Urothelium cell line (cell line): ENCODE data around the gene SCD5.
"Not testable (repeated sequence)": the region's sequence is repeated elsewhere in the genome, so short reads cannot be mapped to it uniquely, and the experiment has no call there.

ENCODE experiments used
- DNase-seq: peaks from one replicate; pipeline ENCODE4 v3.0.0; 2011; ENCODE audit warnings: low spot score, mixed read lengths
- FAIRE-seq: peaks from 2 replicates; lab custom pipeline; 2011; peaks lifted over from hg19 to GRCh38; lab: Jason Lieb, UNC

The SCD5 gene

DNA sequence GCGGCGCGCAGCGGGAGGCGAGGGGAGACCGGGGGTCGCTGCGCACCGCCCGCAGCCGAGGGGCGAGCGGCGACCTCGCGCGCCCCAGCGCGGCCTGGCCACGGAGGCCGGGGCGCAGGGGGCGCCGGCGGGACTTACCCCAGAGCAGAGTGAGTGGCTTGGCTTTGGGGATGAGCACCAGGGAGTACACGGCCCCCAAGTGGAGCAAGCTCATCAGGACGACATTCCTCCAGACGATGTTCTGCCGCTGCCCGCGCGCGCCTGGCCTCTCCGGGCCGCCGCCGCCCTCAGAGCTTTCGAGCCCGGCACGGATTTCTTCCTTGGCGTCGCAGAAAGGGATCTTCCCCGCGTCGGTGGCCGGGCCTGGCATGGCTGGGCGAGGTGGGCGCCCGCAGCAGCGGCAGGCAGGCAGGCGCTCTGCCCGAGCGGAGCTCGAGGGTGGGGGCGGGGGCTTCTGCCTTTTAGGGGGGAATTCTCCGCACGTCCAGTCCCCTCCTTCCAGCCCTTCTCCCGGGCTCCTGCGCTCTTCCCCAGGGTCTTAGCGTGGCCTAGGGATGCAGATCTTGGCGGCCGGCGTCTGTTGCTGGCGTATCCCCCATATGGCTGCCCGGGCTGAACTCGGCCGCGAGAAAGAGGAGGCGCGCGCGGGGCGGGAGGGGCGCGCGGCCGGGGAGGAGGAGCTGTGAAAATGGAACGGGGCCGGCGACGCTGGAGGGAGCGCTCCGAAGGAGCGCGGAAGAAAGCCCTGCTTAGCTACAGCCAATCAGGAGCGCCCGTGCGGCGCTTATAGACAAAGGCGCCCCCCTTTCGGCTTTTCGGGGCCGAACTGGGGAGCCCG, at the start of gene SCD5:
Gene SCD5 (minus strand): TSS at position 629 of the 838 bp plus-strand sequence. CDS start 259 bp downstream, at position 370.
- peak; percentile 90 for DNase-seq
- FAIRE-seq = no peak

DNA sequence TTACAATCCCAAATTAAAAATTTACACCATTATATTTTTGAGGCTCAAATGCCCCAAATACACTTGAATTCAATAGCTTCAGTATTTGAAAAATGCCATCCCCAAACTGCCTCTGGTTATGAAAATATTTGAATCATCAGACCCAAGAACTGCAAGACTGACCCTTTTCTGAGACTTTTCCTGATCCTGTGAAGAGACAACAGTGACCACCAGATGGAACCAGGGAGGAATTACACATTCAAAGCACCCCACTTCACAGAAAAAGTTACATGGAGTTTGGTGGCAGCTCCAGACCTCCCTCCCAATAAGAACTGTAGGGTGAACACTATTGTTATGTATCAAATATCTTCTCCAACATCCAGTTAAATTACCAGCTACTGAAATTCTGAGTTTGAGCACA, 44.0 kb upstream of the SCD5 start:
- FAIRE-seq = no peak
- DNase-seq = peak; percentile 7

DNA sequence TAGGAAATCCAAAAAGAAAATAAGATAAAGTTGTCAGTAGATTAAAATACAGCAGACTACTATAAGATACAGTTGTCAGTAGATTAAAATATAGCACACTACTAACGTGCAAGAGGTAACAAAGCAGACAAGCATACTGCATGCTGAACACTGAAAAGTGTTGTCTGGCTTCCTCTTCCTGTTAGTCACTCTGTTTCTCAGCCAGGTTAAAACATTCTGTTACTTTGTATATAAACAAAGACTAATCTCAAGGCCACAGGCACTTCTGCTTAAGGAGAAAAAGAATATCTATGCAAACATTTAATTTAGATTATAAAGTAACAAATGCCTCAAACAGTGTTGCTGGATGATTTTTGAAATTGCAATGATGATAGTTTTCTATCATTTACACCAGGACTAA, 41.0 kb upstream of the SCD5 start:
- FAIRE-seq = no peak
- no peak for DNase-seq

DNA sequence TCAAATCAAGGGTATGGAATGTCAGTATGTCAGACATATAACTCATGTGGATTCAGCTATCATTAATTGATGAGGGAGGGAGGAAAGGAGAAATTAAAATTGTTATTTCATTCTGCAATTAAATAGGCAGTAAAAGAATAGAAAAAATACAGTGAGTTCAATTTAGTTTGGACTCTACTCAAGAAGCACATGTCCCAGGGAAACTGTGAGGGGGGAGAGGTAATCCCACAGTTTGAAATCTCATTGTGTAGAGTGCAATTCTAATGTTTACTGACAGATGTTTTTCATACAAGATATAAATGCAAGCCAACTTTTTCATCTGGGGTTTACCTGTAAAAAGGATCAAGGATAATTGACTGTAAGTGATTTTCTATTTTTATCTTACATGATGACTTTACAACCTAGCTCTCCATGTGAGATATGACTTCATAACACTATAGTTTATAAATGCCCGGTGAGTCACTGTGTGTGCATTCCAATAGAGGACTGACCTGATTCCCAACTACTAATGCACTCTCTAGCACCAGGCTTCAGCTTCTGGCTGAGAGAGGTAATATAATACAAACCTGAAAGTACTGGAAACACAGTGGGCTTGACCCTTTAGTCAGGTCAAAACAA, 35.2 kb upstream of the SCD5 start:
- no peak for FAIRE-seq
- DNase-seq = peak; percentile 67

DNA sequence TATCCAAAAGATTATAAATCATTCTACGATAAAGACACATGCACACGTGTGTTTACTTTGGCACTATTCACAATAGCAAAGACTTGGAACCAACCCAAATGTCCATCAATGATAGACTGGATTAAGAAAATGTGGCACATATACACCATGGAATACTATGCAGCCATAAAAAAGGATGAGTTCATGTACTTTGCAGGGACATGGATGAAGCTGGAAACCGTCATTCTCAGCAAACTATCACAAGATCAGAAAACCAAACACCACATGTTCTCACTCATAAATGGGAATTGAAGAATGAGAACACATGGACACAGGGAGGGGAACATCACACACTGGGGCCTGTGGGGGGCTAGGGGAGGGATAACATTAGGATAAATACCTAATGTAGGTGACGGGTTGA, 34.5 kb upstream of the SCD5 start:
- FAIRE-seq, DNase-seq: not testable (repeated sequence)

DNA sequence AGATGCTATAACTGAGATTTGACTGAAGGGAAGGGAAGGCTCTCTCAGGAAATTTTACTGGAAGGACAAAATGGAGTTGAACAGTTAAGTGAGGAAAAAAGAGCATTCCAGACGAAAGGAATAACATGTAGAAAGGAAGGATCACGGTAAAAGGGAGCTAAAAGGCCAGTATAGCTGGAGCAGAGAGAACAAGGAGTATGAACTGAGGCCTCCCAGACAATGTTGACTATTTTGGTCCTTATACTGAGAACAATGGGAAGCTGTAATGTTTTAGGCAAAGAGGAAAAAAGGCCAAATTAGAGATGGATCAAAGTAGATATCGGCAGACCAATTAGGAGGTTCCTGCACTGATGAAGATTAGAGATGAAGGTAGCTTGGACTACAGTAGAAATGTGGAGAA, 26.8 kb upstream of the SCD5 start:
- FAIRE-seq (no peak), DNase-seq (no peak)

DNA sequence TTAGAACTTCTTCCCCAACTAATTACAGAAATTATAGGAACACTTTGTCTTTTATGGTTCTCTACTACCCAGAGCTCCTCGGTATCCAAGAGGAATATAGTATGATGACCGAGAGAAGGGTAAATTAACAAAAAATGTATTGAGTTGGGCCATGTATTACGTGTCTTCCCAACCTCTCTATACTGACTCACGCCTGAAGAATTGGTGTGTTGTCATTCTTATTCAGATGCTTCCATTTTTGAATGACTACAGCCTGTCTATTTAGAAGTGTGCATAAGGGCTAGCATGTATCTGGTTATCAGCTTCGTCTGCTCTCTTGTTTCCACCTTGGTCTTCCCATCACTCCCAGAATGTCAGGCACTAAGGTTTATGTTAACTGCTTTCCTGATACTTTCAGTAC, 24.5 kb upstream of the SCD5 start:
- FAIRE-seq = no peak
- no peak for DNase-seq

DNA sequence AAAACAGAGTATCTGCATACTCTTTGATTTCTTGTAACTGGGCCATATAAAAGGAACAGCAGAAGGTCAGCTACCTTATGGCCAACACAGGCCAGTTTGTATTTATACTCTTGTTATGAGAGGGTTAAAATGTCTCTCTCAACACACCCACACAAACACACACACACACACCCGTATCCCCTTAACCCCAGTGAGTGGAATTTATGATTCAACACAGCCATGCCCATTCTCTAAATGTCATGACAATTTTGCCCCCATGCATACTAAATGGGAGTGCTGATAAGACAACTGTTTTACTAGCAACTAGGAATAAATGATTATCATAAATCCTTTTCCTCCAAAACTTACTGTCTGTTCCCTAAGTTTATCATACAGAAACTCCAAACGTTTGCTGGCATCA, 22.1 kb upstream of the SCD5 start:
- DNase-seq (no peak), FAIRE-seq (no peak)

DNA sequence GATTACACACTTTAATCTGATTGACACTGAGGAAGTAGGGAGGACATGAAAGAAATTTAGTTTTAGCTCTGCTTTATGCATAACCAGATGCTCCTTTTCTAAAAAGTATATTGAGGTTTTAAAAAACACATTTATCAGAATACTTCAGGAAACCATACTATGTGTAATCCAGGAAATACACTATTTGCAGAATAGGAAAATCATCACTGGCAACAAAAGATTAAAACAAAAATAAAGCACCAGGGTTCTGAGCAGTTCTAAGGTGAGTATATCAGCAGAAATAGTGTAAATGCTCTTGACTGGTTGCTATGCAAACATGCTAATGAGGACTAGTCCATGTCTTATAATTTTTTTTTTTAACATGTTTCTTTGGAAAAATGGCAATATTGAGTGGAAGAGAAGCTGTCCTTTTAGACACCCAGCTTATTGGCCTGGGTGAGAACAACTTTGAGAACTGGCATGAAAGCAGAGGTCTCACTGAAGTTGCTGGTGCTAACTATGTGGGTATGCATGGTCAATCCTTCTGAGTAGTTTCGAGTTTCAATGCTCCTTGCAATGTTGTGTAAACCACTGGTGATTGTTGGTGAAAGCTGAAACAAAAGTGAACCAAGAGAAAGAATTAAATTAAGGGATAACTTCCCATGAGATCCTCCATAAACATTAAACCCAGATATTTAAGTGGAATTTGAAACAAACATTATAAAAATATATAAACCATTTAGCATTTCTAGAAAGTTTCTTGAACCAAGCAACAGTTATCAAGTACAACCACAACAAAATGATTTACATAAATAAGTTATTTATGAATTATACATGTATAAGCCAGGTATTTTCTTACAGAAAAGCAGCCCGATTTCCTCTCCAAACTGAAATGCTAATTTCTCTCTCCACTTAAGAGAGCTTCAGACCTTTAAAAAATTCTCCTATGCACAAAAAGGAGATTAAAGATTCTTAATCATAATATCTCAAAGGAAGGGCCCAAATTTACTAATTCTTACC, 20.4 kb upstream of the SCD5 start:
- no peak for FAIRE-seq
- DNase-seq = no peak

DNA sequence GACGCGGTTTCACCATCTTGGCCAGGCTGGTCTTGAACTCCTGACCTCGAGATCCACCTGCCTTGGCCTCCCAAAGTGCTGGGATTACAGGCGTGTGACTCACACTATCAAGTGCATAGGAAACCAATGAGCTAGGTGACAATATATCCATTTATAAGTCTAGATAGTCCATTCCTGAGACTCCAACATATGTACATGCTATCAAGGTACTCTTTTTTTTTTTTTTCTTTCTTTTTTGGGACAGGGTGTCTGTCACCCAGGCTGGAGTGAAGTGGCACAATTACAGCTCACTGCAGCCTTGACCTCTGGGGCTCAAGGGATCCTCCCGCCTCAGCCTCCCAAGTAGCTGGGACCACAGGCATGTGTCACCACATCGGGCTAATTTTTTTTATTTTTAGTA, 18.3 kb upstream of the SCD5 start:
- not testable (repeated sequence) for FAIRE-seq, DNase-seq

DNA sequence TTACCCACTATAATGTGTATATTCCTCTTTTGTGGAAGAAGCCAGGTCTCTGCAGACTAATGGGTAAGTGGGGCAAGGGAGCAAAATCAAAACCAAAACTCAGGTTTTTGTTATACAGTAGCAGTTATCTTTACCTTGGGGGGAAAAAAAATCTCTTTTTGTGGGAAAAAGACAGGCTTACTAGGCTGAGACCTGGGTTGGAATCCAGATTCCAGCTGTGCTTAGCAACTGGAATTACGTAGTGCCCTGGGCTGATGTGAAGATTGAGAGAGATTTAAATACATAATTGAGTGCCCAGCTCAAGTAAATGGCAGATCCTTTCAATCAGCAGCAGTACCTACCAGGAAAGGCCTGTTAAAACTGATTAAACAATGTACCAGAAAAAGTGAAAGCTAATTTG, 15.4 kb upstream of the SCD5 start:
- no peak for DNase-seq
- no peak for FAIRE-seq

DNA sequence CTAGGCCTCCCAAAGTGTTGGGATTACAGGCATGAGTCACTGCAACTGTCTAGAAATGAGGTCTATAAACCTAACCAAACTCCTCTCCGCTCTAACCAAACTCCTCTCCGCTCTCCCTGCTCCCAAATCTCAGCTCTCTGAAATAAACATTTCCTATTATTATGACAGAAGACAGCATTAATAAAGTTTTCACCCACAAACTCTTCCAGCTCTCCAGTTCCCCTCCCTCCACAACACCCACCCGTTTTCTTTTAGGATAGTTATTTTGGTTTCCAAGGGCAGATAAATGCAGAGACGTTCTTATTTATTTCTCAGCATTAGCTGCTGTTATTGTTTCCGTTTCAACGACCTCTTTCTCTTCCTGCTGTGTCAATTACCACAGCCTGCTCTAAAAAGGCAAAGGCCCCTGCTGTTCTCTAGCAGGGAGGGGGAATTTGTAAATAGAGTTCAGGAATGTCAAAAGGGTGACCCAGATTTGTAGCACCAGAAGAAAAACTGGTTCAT, 13.3 kb upstream of the SCD5 start:
- DNase-seq (no peak), FAIRE-seq (no peak)

DNA sequence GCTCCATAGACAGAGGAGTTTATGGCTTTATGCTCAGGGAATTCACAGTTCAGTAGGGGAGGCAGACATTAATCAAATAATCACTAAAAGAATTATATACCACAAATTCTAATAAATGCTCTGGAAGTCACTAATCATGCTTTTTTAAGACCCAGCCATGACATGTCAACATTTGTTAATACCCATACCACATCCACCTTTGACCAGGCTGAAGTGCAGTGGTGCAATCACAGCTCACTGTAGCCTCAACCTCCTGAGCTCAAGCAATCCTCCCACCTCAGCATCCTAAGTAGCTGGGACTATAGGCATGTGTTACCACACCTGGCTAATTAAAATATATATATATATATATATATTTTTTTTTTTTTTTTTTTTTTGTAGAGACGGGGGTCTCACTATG, 12.8 kb upstream of the SCD5 start:
- DNase-seq (no peak), FAIRE-seq (no peak)

DNA sequence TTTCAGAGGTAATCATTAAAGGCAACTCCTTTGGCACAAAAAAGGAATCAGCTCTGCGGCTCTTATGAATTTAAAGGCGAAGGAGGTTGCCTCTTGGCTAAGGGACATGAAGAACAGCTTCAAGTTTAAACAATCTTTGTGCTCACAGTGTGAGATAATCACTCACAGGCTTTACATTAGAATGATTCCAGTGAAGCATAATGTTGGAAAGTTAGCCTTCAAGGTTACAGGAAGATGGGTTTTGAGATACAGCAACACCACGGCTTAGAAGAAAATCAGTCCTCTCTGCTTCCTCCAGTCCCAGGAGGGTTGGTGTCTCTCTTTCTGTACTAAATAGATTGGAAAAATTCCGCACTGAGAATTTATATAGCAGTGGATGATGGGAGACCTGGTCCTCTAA, 11.6 kb upstream of the SCD5 start:
- DNase-seq (no peak), FAIRE-seq (no peak)

DNA sequence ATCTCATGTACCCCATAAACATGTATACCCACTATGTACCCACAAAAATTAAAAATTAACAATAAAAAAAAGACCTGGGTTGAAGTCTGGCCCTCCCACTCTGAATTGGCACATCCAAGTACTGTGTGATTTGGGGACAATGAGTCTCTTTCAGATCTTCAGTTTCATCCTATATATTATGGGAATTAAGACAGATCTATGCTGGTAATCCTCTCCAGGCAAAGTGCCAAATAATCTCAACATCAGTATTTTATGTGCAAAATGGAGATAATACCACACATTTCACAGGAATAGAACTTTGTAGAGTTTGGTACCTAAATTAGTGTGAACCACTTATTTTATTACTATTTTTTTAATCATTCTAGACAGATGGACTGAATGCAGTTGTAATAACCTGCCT, 11.0 kb upstream of the SCD5 start:
- DNase-seq (no peak), FAIRE-seq (no peak)

DNA sequence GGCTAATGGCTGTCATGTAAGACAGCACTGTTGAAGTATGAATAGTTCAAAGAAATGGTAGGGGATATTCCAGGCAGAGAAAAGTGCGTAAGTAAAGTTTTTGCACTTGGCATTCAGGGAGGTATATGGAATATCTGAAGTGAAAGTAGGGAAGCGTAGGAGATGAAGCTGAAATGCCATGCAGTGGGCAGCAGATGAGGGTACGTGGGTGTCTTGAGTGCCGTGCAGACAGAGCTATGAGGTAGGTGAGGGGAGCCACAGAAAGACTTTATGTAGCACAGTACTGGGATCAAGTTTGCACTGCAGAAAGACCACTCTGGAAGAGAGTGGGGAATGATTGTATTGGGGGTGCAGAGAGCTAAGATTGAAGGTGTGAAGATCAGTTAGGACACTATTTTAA, 5.2 kb upstream of the SCD5 start:
- DNase-seq (no peak), FAIRE-seq (no peak)

DNA sequence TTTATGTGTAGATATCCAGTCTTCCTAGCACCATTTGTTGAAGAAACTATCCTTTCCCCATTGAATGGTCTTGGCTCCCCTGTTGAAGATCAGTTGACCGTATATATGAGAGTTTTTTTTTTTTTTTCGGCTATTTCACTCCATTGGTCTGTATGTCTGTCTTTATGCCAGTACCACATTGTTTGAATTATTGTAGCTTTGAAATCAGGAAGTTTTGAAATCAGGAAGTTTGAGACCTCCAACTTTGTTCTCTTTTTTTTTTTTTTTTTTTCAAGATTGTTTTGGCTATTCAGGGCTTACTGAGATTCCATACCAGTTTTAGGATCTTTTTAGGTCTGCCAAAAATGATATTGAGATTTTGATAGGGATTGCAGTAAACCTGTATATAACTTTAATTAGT, 4.3 kb upstream of the SCD5 start:
- no peak for DNase-seq
- no peak for FAIRE-seq

DNA sequence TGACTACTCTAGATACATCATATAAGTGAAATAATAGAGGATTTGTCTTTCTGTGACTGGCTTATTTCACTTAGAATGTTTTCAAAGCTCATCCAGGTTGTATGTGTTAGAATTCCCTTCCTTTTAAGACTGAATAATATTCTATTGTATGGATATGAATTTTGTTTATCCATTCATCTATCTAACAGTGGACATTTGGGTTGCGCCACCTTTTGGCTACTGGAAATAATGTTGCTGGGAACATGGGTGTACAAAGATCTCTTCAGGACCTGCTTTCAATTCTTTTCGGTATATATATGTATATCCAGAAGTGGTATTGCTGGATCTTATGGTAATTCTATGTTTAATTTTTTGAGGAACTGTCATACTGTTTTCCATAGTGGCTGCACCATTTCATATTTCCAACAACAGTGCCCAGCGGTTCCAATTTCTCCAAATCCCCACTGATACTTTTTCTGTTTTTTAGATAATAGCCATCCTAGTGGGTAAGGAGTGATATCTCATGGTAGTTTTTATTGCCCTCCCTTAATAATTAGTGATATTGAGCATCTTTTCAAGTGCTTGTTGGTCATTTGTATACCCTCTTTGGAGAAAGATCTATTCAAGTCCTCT, 3.4 kb upstream of the SCD5 start:
- DNase-seq (no peak), FAIRE-seq (no peak)

DNA sequence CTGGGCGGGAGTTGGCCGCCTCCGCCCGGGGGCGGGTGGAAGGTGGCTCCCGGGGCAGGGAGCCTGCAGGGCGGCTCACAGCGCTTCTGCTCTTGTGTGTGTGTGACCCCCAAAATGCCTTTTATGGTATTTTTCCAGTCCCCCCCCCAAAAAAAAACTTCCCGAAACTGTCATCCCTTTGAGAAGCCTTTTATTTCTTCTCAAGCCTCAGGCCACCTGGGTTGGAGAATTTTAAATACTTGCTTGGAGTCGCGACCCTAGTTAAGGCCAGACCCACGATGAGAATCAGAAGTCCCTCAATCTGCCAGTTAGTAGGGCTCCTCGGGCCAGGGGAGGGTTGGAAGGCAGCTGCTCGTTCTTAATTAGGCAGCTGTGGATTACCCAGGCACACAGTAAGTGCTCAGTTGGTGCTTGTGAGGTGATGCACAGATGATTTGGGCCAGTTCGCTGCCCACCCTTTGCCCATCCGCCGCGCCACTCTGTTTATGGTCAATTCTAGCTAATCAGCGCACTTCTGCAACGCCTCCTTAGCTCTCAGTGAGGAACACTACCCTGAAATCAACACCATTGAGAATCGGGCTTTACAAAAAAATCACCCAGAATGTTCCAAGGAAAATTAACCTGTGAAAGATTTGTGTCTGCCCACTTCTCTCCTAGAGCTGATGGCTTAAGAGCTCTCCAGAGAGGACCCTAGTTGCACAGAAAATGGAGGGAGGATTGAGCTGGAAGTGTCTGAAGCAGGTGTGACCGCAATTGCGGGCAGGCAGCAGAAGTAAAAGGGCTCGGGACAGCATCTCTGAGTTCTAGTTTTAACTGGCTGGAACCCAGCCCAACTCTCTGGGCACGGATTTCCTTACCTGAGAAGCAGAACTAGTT, 648 bp upstream of the SCD5 start:
- DNase-seq (no peak), FAIRE-seq (peak; percentile 52)
